ENCODE measurements around the gene KCTD12.

KCTD12 gene

GRCh38 chr13:76887076-76887563 is 915 bp upstream of the KCTD12 start:
- no peak for DNase-seq (ENCODE audit: low read depth)

- DNase-seq (ENCODE audit: low read depth): no peak
These were observed 257 bp downstream of the KCTD12 start for GRCh38 chr13:76886005-76886291.

- DNase-seq (ENCODE audit: low read depth): peak; percentile 13
These were observed 801 bp downstream of the KCTD12 start for GRCh38 chr13:76885203-76886004.

- no peak for DNase-seq (ENCODE audit: low read depth)
These were observed 1.4 kb downstream of the KCTD12 start for GRCh38 chr13:76884907-76885202.

GRCh38 chr13:76884186-76884906 is 1.9 kb downstream of the KCTD12 start:
- no peak for DNase-seq (ENCODE audit: low read depth)

- DNase-seq (ENCODE audit: low read depth): no peak
These were observed 3.0 kb downstream of the KCTD12 start for GRCh38 chr13:76883236-76883635.

- DNase-seq (ENCODE audit: low read depth): no peak
These were observed 3.8 kb downstream of the KCTD12 start for GRCh38 chr13:76882431-76882830.

- no peak for DNase-seq (ENCODE audit: low read depth)
These were observed 6.3 kb downstream of the KCTD12 start for GRCh38 chr13:76879883-76880270.

GRCh38 chr13:76879203-76879882 is 6.9 kb downstream of the KCTD12 start:
- DNase-seq (ENCODE audit: low read depth): peak; percentile 36

GRCh38 chr13:76878043-76878442 is 8.2 kb downstream of the KCTD12 start:
- DNase-seq (ENCODE audit: low read depth): no peak

GRCh38 chr13:76875271-76875815 is 10.9 kb downstream of the KCTD12 start:
- no peak for DNase-seq (ENCODE audit: low read depth)

- no peak for DNase-seq (ENCODE audit: low read depth)
These were observed 11.7 kb downstream of the KCTD12 start for GRCh38 chr13:76874479-76874878.

GRCh38 chr13:76873445-76873844 is 12.8 kb downstream of the KCTD12 start:
- no peak for DNase-seq (ENCODE audit: low read depth)

- no peak for DNase-seq (ENCODE audit: low read depth)
These were observed 13.5 kb downstream of the KCTD12 start for GRCh38 chr13:76872675-76873074.

- DNase-seq (ENCODE audit: low read depth): no peak
These were observed 14.8 kb downstream of the KCTD12 start for GRCh38 chr13:76871432-76871831.

- no peak for DNase-seq (ENCODE audit: low read depth)
These were observed 17.8 kb downstream of the KCTD12 start for GRCh38 chr13:76868371-76868770.

GRCh38 chr13:76865996-76866503 is 20.2 kb downstream of the KCTD12 start:
- no peak for DNase-seq (ENCODE audit: low read depth)

- no peak for DNase-seq (ENCODE audit: low read depth)
These were observed 21.1 kb downstream of the KCTD12 start for GRCh38 chr13:76865109-76865508.

- no peak for DNase-seq (ENCODE audit: low read depth)
These were observed 21.9 kb downstream of the KCTD12 start for GRCh38 chr13:76864259-76864658.

GRCh38 chr13:76863022-76863421 is 23.2 kb downstream of the KCTD12 start:
- DNase-seq (ENCODE audit: low read depth): no peak

GRCh38 chr13:76861859-76862258 is 24.3 kb downstream of the KCTD12 start:
- DNase-seq (ENCODE audit: low read depth): no peak

- DNase-seq (ENCODE audit: low read depth): no peak
These were observed 25.5 kb downstream of the KCTD12 start for GRCh38 chr13:76860706-76861105.

GRCh38 chr13:76854894-76855293 is 31.3 kb downstream of the KCTD12 start:
- DNase-seq (ENCODE audit: low read depth): no peak

Measured in T-helper 22 cell (primary cell).